Esophagus squamous epithelium (tissue), 5 donors: ENCODE measurements around the gene CEACAM16. TPM values are rescaled to one million over a fixed set of nuclear protein-coding genes. Genes with fewer than 3 reads are reported as not detected.

Experiments
- DNase-seq: peaks from one replicate; lab custom pipeline; 2025; lab: John Stamatoyannopoulos, UW
- H3K27ac ChIP-seq, 4 donors: fragments of 200-600 bp; sonication (generic); one replicate each; pipeline ENCODE4 v1.5.1; 2016 to 2019; ENCODE audit warnings: mild to moderate bottlenecking in 1 of 4
- H3K27me3 ChIP-seq, 4 donors: fragments of 200-600 bp; sonication (generic); 1 replicate in 3 of 4; 2 replicates in 1 of 4; pipeline versions ENCODE4 v1.5.1 to v1.6.0; 2017 to 2021; ENCODE audit warnings: antibody characterized with exemption in 1 of 4
- H3K36me3 ChIP-seq, 3 donors: fragments of 200-600 bp; sonication (generic); one replicate each; pipeline ENCODE4 v1.5.1; 2016 to 2019
- H3K4me1 ChIP-seq, 3 donors: fragments of 200-600 bp; sonication (generic); one replicate each; pipeline ENCODE4 v1.5.1; 2017 to 2019
- H3K4me3 ChIP-seq, 4 donors: fragments of 200-600 bp; sonication (generic); 1 replicate in 3 of 4; 2 replicates in 1 of 4; pipeline ENCODE4 v1.5.1; 2016 to 2019; ENCODE audit warnings: mild to moderate bottlenecking in 2 of 4, moderate library complexity in 1 of 4
- H3K9me3 ChIP-seq, 3 donors: fragments of 200-600 bp; sonication (generic); one replicate each; pipeline ENCODE4 v1.5.1; 2016 to 2019
- CTCF ChIP-seq, 6 experiments: fragments of 450-650 bp in 4 of 6; fragments of 200-600 bp in 2 of 6; sonication (generic) in 2 of 6; IDR thresholded peaks; one replicate each; pipeline ENCODE4 v1.5.1; 2016 to 2019; ENCODE audit warnings: antibody characterized with exemption in 6 of 6, mild to moderate bottlenecking in 4 of 6, moderate library complexity in 4 of 6
- POLR2A ChIP-seq, 4 donors: fragments of 450-650 bp; IDR thresholded peaks; one replicate each; pipeline ENCODE4 v1.6.1; 2017; ENCODE audit warnings: antibody characterized with exemption in 4 of 4, mild to moderate bottlenecking in 4 of 4, moderate library complexity in 3 of 4
- WGBS, 2 donors: methylation state at CpG; one replicate each; pipeline ENCODE4 v1.1.5; 2018; 5-methylcytosine and 5-hydroxymethylcytosine counted together
- intact Hi-C: fragments of 100-400 bp; cut with DNase I; formaldehyde crosslinking; loops from one replicate; pipeline ENCODE4 v1.15.0; 2022
- total RNA-seq, 4 donors: library from RNA; depleted of rRNA; stranded (reverse); fragments of >200 nt; gene quantifications; one replicate each; pipeline ENCODE4 v1.1.0, GENCODE V29; 2016
- donor health status: DM: yes; HTN: yes; CAD: no.

The CEACAM16 gene
- total RNA-seq, 4 donors from 2014 or later: not detected

DNA sequence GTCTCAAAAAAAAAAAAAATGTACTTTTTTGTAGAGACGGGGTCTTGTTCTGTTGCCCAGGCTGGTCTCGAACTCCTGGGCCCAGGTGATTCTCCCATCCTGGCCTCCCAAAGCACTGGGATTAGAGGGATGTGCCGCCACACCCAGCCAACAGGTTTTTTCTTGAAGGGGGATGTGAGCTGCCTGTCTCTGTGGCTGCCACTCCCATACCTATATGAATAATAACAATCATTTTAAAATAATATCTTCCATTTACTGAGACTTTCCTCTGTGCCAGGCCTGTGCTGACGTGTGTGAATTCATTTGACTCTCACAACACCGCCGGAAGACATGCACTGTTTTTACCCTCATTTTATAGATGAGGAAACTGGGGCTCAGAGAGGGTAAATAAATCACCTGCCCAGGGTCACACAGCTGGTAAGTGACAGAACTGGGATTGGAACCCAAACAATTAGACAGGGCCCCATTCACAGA lies 42.3 kb downstream of the CEACAM16 start:
- DNase-seq: no peak
- intact Hi-C loops: no loop called here
- Histone ChIP-seq H3K27me3 (no peaks in the 10 kb centered on the region), H3K9me3 (no peaks in the 10 kb centered on the region), H3K27ac (peak overlapping the region; percentile 87 to 100 (median 97)), H3K36me3 (no peaks in the 10 kb centered on the region), H3K4me1 (peaks cover 58 to 100% (median 64%) of the 10 kb centered on the region in 3 donors), H3K4me3 (peak overlapping the region in 1 of 4 donors; percentile 30)
- WGBS, 2 donors: 8 to 32% methylated on average over 4 to 6 of the region's 6 CpGs
- TF ChIP-seq CTCF (IDR thresholded peaks at IDR 0.05) (no peak), POLR2A (IDR thresholded peaks at IDR 0.05) (no peak)

DNA sequence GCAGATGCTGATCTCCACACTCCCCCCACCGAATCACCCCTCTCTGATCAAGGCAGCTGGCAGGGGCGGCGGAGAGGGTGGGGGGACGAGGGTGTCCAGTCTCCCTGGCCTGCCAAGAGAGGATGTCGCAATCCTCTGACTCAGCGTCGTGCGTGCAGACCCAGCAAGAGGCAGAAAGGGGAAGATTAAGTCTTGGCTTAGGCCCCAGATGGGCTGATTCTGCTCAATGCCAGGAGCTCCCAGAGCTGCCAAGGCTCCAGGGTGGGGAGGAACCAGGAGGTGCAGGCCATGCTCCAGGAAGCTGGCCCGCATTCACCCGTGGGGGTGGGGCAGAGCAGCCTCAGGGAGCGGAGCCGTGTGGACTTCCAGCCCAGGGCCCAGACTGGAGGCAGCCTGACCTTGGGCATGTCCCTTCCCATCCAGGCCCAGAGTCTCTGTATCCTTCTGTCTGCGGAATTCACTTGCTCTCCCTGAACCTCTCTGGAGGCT lies 42.9 kb downstream of the CEACAM16 start:
- no peaks in the 10 kb centered on the region for H3K36me3 ChIP-seq
- TF ChIP-seq CTCF (IDR thresholded peaks at IDR 0.05): peak in 1 of 6 experiments; percentile 8
- TF ChIP-seq POLR2A (IDR thresholded peaks at IDR 0.05): peak in 3 of 4 donors; percentile 32 to 37 (median 32)
- no peaks in the 10 kb centered on the region for H3K27me3 ChIP-seq
- intact Hi-C loops: no loop called here
- no peaks in the 10 kb centered on the region for H3K9me3 ChIP-seq
- H3K27ac ChIP-seq: peak overlapping the region; percentile 87 to 100 (median 97)
- 6 to 22% methylated on average over 1 to 5 of the region's 13 CpGs for WGBS, 2 donors
- peak overlapping the region in 2 of 4 donors; percentile 10 to 30 for H3K4me3 ChIP-seq
- H3K4me1 ChIP-seq: peaks cover 63 to 100% (median 65%) of the 10 kb centered on the region in 3 donors
- peak; percentile 65 for DNase-seq

GRCh38 chr19:44742330-44743061 lies 43.5 kb downstream of the CEACAM16 start:
- DNase-seq: no peak
- H3K4me1 ChIP-seq: peaks cover 66 to 100% (median 69%) of the 10 kb centered on the region in 3 donors
- peak overlapping the region; percentile 87 to 100 (median 97) for H3K27ac ChIP-seq
- no peaks in the 10 kb centered on the region for H3K36me3 ChIP-seq
- no peaks in the 10 kb centered on the region for H3K9me3 ChIP-seq
- peak overlapping the region in 2 of 4 donors; percentile 10 to 30 for H3K4me3 ChIP-seq
- H3K27me3 ChIP-seq: no peaks in the 10 kb centered on the region
- 29 to 35% methylated on average over 13 to 16 of the region's 20 CpGs for WGBS, 2 donors
- intact Hi-C loops: no loop called here
- no peak for TF ChIP-seq POLR2A (IDR thresholded peaks at IDR 0.05)
- no peak for TF ChIP-seq CTCF (IDR thresholded peaks at IDR 0.05)

GRCh38 chr19:44744871-44745332 lies 46.0 kb downstream of the CEACAM16 start:
- peaks cover 53 to 95% (median 64%) of the 10 kb centered on the region in 3 donors for H3K4me1 ChIP-seq
- H3K36me3 ChIP-seq: no peaks in the 10 kb centered on the region
- DNase-seq: no peak
- peak overlapping the region; percentile 97 to 100 (median 98) for H3K27ac ChIP-seq
- intact Hi-C loops: no loop called here
- H3K4me3 ChIP-seq: peak overlapping the region in 1 of 4 donors; percentile 27
- no peaks in the 10 kb centered on the region for H3K9me3 ChIP-seq
- H3K27me3 ChIP-seq: no peaks in the 10 kb centered on the region
- 19 to 20% methylated on average over 1 to 2 of the region's 3 CpGs for WGBS, 2 donors
- TF ChIP-seq POLR2A (IDR thresholded peaks at IDR 0.05): no peak
- TF ChIP-seq CTCF (IDR thresholded peaks at IDR 0.05): no peak

DNA sequence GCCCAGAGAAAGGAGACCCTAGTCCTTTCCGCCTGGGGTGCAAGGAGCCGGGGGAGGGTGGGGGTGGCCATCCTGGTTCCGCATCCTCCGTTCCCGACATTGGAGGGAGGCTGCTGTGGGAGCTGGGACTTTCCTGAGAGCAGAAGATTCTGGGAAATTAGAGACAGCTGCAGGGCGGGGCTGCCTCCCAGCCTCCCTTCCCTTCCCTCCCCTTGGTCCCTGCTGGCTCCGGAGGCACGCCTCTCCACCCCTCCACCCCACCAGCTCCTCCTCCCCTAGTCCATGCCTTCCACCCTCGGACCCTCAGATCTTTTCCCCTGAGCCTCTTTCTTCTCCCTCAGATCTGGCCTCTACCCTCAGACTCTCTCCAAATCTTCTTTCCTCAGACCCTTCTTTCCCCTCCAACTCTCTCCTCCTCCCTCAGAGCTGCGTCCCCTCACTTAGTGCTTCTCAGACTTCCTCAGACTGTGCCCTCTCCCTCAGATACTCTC lies 46.4 kb downstream of the CEACAM16 start:
- Histone ChIP-seq H3K4me3 (peak overlapping the region in 1 of 4 donors; percentile 27), H3K36me3 (peaks cover 0 to under 1% (median 0%) of the 10 kb centered on the region in 3 donors), H3K27me3 (no peaks in the 10 kb centered on the region), H3K27ac (peak overlapping the region; percentile 97 to 100 (median 98)), H3K4me1 (peaks cover 53 to 95% (median 69%) of the 10 kb centered on the region in 3 donors), H3K9me3 (no peaks in the 10 kb centered on the region)
- TF ChIP-seq POLR2A (IDR thresholded peaks at IDR 0.05): no peak
- no peak for TF ChIP-seq CTCF (IDR thresholded peaks at IDR 0.05)
- DNase-seq: no peak
- WGBS, 2 donors: 13 to 24% methylated on average over 5 to 8 of the region's 10 CpGs
- intact Hi-C loops: no loop called here
